T-helper 1 cell treated with Interleukin-12 subunit alpha and Interleukin-12 subunit beta and Interleukin-4 antibody, amounts not matched to agents 30 μg/mL and 1 μg/mL, for 36 hours (primary cell): Measurements from ENCODE around the gene SNX9.
"Not testable (repeated sequence)": the region's sequence is repeated elsewhere in the genome, so short reads cannot be mapped to it uniquely, and the experiment has no call there.

Source experiments
- H3K27ac Mint-ChIP-seq: one replicate; pipeline ENCODE4 v1.8.0; 2021; ENCODE audit warnings: mild to moderate bottlenecking, mixed read lengths
- H3K27me3 Mint-ChIP-seq: one replicate; pipeline ENCODE4 v1.8.0; 2021; ENCODE audit warnings: low read depth, mixed read lengths
- H3K36me3 Mint-ChIP-seq: one replicate; pipeline ENCODE4 v1.8.0; 2021; ENCODE audit warnings: low read depth, mixed read lengths
- H3K4me1 Mint-ChIP-seq: one replicate; pipeline ENCODE4 v1.8.0; 2021; ENCODE audit warnings: low read depth, mixed read lengths
- H3K4me3 Mint-ChIP-seq: one replicate; pipeline ENCODE4 v1.8.0; 2021; ENCODE audit warnings: mild to moderate bottlenecking, moderate library complexity, mixed read lengths
- H3K9me3 Mint-ChIP-seq: one replicate; pipeline ENCODE4 v1.8.0; 2021; ENCODE audit warnings: mixed read lengths

SNX9 gene

GRCh38 chr6:157911278-157911677, 88.2 kb downstream of the SNX9 start:
- no peak overlapping the region for H3K27ac Mint-ChIP-seq
- H3K27me3 Mint-ChIP-seq: no peaks in the 10 kb centered on the region
- H3K36me3 Mint-ChIP-seq: peaks cover 31% of the 10 kb centered on the region
- H3K4me3 Mint-ChIP-seq: no peak overlapping the region
- H3K9me3 Mint-ChIP-seq: no peaks in the 10 kb centered on the region
- peaks cover 14% of the 10 kb centered on the region for H3K4me1 Mint-ChIP-seq

- H3K27me3 Mint-ChIP-seq: no peaks in the 10 kb centered on the region
- H3K4me3 Mint-ChIP-seq: no peak overlapping the region
- H3K27ac Mint-ChIP-seq: no peak overlapping the region
- peaks cover 29% of the 10 kb centered on the region for H3K36me3 Mint-ChIP-seq
- H3K4me1 Mint-ChIP-seq: peaks cover 14% of the 10 kb centered on the region
- no peaks in the 10 kb centered on the region for H3K9me3 Mint-ChIP-seq
Measured at GRCh38 chr6:157911786-157912185, 88.7 kb downstream of the SNX9 start.

GRCh38 chr6:157912326-157912725, 89.3 kb downstream of the SNX9 start:
- peaks cover 14% of the 10 kb centered on the region for H3K4me1 Mint-ChIP-seq
- no peaks in the 10 kb centered on the region for H3K9me3 Mint-ChIP-seq
- no peak overlapping the region for H3K27ac Mint-ChIP-seq
- no peaks in the 10 kb centered on the region for H3K27me3 Mint-ChIP-seq
- H3K4me3 Mint-ChIP-seq: no peak overlapping the region
- peaks cover 28% of the 10 kb centered on the region for H3K36me3 Mint-ChIP-seq

- H3K9me3 Mint-ChIP-seq: peaks cover 5% of the 10 kb centered on the region
- no peak overlapping the region for H3K27ac Mint-ChIP-seq
- H3K36me3 Mint-ChIP-seq: peaks cover 55% of the 10 kb centered on the region
- H3K4me3 Mint-ChIP-seq: no peak overlapping the region
- H3K27me3 Mint-ChIP-seq: no peaks in the 10 kb centered on the region
- no peaks in the 10 kb centered on the region for H3K4me1 Mint-ChIP-seq
Measured at GRCh38 chr6:157921685-157922367, 98.8 kb downstream of the SNX9 start.

- Mint-ChIP-seq H3K27me3 (no peaks in the 10 kb centered on the region), H3K27ac (no peak overlapping the region), H3K4me1 (no peaks in the 10 kb centered on the region), H3K36me3 (peaks cover 43% of the 10 kb centered on the region), H3K4me3 (no peak overlapping the region), H3K9me3 (no peaks in the 10 kb centered on the region)
Measured at GRCh38 chr6:157925771-157926170, 102.7 kb downstream of the SNX9 start.

GRCh38 chr6:157927011-157927410, 104.0 kb downstream of the SNX9 start:
- H3K4me1 Mint-ChIP-seq: no peaks in the 10 kb centered on the region
- no peaks in the 10 kb centered on the region for H3K9me3 Mint-ChIP-seq
- H3K4me3 Mint-ChIP-seq: no peak overlapping the region
- H3K27me3 Mint-ChIP-seq: no peaks in the 10 kb centered on the region
- no peak overlapping the region for H3K27ac Mint-ChIP-seq
- H3K36me3 Mint-ChIP-seq: peaks cover 41% of the 10 kb centered on the region

GRCh38 chr6:157928428-157928827, 105.4 kb downstream of the SNX9 start:
- peaks cover 32% of the 10 kb centered on the region for H3K36me3 Mint-ChIP-seq

GRCh38 chr6:157929076-157929475, 106.0 kb downstream of the SNX9 start:
- Mint-ChIP-seq H3K27me3 (no peaks in the 10 kb centered on the region), H3K4me3 (no peak overlapping the region), H3K36me3 (peaks cover 28% of the 10 kb centered on the region), H3K27ac (no peak overlapping the region), H3K4me1 (no peaks in the 10 kb centered on the region), H3K9me3 (no peaks in the 10 kb centered on the region)

More at GRCh38 chr6:157928428-157928827, 105.4 kb downstream of the SNX9 start:
- no peaks in the 10 kb centered on the region for H3K9me3 Mint-ChIP-seq
- no peak overlapping the region for H3K27ac Mint-ChIP-seq
- H3K27me3 Mint-ChIP-seq: no peaks in the 10 kb centered on the region
- H3K4me1 Mint-ChIP-seq: no peaks in the 10 kb centered on the region
- no peak overlapping the region for H3K4me3 Mint-ChIP-seq

GRCh38 chr6:157929765-157930319, 106.8 kb downstream of the SNX9 start:
- H3K4me3 Mint-ChIP-seq: no peak overlapping the region
- H3K36me3 Mint-ChIP-seq: peaks cover 24% of the 10 kb centered on the region
- H3K4me1 Mint-ChIP-seq: no peaks in the 10 kb centered on the region
- H3K9me3 Mint-ChIP-seq: no peaks in the 10 kb centered on the region
- H3K27ac Mint-ChIP-seq: no peak overlapping the region
- no peaks in the 10 kb centered on the region for H3K27me3 Mint-ChIP-seq

GRCh38 chr6:157935786-157936185, 112.7 kb downstream of the SNX9 start:
- Mint-ChIP-seq H3K27me3 (no peaks in the 10 kb centered on the region), H3K36me3 (peaks cover 29% of the 10 kb centered on the region), H3K4me3 (no peak overlapping the region), H3K27ac (no peak overlapping the region), H3K9me3 (no peaks in the 10 kb centered on the region), H3K4me1 (peaks cover 5% of the 10 kb centered on the region)

GRCh38 chr6:157937318-157937717, 114.3 kb downstream of the SNX9 start:
- no peak overlapping the region for H3K4me3 Mint-ChIP-seq
- peaks cover 30% of the 10 kb centered on the region for H3K36me3 Mint-ChIP-seq
- no peak overlapping the region for H3K27ac Mint-ChIP-seq
- peaks cover 5% of the 10 kb centered on the region for H3K4me1 Mint-ChIP-seq
- H3K27me3 Mint-ChIP-seq: no peaks in the 10 kb centered on the region
- no peaks in the 10 kb centered on the region for H3K9me3 Mint-ChIP-seq

- Mint-ChIP-seq H3K4me1 (peaks cover 5% of the 10 kb centered on the region), H3K9me3 (no peaks in the 10 kb centered on the region), H3K27me3 (no peaks in the 10 kb centered on the region), H3K27ac (no peak overlapping the region), H3K36me3 (peaks cover 30% of the 10 kb centered on the region), H3K4me3 (no peak overlapping the region)
Measured at GRCh38 chr6:157937916-157938315, 114.9 kb downstream of the SNX9 start.

GRCh38 chr6:157940375-157941036, 117.5 kb downstream of the SNX9 start:
- H3K9me3 Mint-ChIP-seq, H3K27me3 Mint-ChIP-seq, H3K4me1 Mint-ChIP-seq, H3K4me3 Mint-ChIP-seq, H3K27ac Mint-ChIP-seq: not testable (repeated sequence)
- H3K36me3 Mint-ChIP-seq: peaks cover 31% of the 10 kb centered on the region

GRCh38 chr6:157941101-157941863, 118.2 kb downstream of the SNX9 start:
- peaks cover 5% of the 10 kb centered on the region for H3K4me1 Mint-ChIP-seq
- H3K27ac Mint-ChIP-seq: no peak overlapping the region
- H3K27me3 Mint-ChIP-seq: no peaks in the 10 kb centered on the region
- no peaks in the 10 kb centered on the region for H3K9me3 Mint-ChIP-seq
- H3K4me3 Mint-ChIP-seq: no peak overlapping the region
- peaks cover 30% of the 10 kb centered on the region for H3K36me3 Mint-ChIP-seq
